OCI-LY1 (cell line): Measurements from ENCODE around the gene SORD.
"Not testable (repeated sequence)": the region's sequence is repeated elsewhere in the genome, so short reads cannot be mapped to it uniquely, and the experiment has no call there.

ENCODE experiments used
- H2AFZ ChIP-seq: fragments of 200-600 bp; sonication (generic), shearing (Covaris generic); 2 replicates; pipeline ENCODE4 v1.6.0; 2014; ENCODE audit warnings: antibody characterized with exemption, mild to moderate bottlenecking, low read length
- H3F3A ChIP-seq: fragments of 200-600 bp; sonication (generic), shearing (Covaris generic); 2 replicates; pipeline ENCODE4 v1.6.0; 2014; ENCODE audit warnings: mild to moderate bottlenecking, antibody characterized with exemption, low read length, moderate library complexity; ENCODE audit not compliant: insufficient read depth
- H3K27ac ChIP-seq: fragments of 200-600 bp; sonication (generic); 2 replicates; pipeline ENCODE4 v1.5.1; 2014; ENCODE audit warnings: low read length, mixed run types, mild to moderate bottlenecking, low read depth; ENCODE audit not compliant: poor library complexity, severe bottlenecking
- H3K27me3 ChIP-seq: fragments of 200-600 bp; sonication (generic); 2 replicates; pipeline ENCODE4 v1.6.0; 2014; ENCODE audit warnings: antibody characterized with exemption, mild to moderate bottlenecking, low read length, moderate library complexity; ENCODE audit not compliant: insufficient read depth
- H3K36me3 ChIP-seq: fragments of 200-600 bp; sonication (generic); 2 replicates; pipeline ENCODE4 v1.6.1; 2014; ENCODE audit warnings: mild to moderate bottlenecking, antibody characterized with exemption, low read length, moderate library complexity, mixed read lengths; ENCODE audit not compliant: insufficient read depth
- H3K4me1 ChIP-seq: fragments of 200-600 bp; sonication (generic); 2 replicates; pipeline ENCODE4 v1.5.1; 2014; ENCODE audit warnings: mild to moderate bottlenecking, low read length, moderate library complexity; ENCODE audit not compliant: insufficient read depth, severe bottlenecking
- H3K4me2 ChIP-seq: fragments of 200-600 bp; sonication (generic), shearing (Covaris generic); 2 replicates; pipeline ENCODE4 v1.6.1; 2014; ENCODE audit warnings: low read length
- H3K4me3 ChIP-seq: fragments of 200-600 bp; sonication (generic); 2 replicates; pipeline ENCODE4 v1.5.1; 2014; ENCODE audit warnings: low read length, low read depth, mild to moderate bottlenecking, mixed read lengths; ENCODE audit not compliant: poor library complexity, severe bottlenecking
- H3K79me2 ChIP-seq: fragments of 200-600 bp; shearing (Covaris generic); 2 replicates; pipeline ENCODE4 v1.6.1; 2016; ENCODE audit warnings: mixed run types, low read length, mixed read lengths; ENCODE audit not compliant: insufficient read depth
- H3K9ac ChIP-seq: fragments of 200-600 bp; sonication (generic), shearing (Covaris generic); 2 replicates; pipeline ENCODE4 v1.6.1; 2014; ENCODE audit warnings: mild to moderate bottlenecking, low read length, mixed read lengths
- H3K9me2 ChIP-seq: fragments of 200-600 bp; sonication (generic), shearing (Covaris generic); 2 replicates; pipeline ENCODE4 v1.6.1; 2014; ENCODE audit warnings: low read depth, mild to moderate bottlenecking, low read length, mixed read lengths
- H3K9me3 ChIP-seq: fragments of 200-600 bp; shearing (Covaris generic); 2 replicates; pipeline ENCODE4 v1.6.1; 2014; ENCODE audit warnings: low read length, mixed read lengths
- H4K20me1 ChIP-seq: fragments of 200-600 bp; sonication (generic), shearing (Covaris generic); 2 replicates; pipeline ENCODE4 v1.6.0; 2016; ENCODE audit warnings: mild to moderate bottlenecking, low read length; ENCODE audit not compliant: insufficient read depth
- EZH2 ChIP-seq: fragments of 200-600 bp; sonication (generic), shearing (Covaris generic); IDR thresholded peaks from 2 replicates; pipeline ENCODE4 v1.8.0; 2017; ENCODE audit warnings: borderline replicate concordance, mixed run types, mild to moderate bottlenecking, antibody characterized with exemption, low read length, moderate library complexity, mixed read lengths
- TF ChIP-seq, protein P1 (sequence below): fragments of 200-600 bp; sonication (generic), shearing (Covaris generic); IDR thresholded peaks from 2 replicates; pipeline ENCODE4 v1.5.1; 2017; ENCODE audit warnings: mild to moderate bottlenecking, antibody characterized with exemption, low read length, moderate library complexity, mixed read lengths

SORD gene

DNA sequence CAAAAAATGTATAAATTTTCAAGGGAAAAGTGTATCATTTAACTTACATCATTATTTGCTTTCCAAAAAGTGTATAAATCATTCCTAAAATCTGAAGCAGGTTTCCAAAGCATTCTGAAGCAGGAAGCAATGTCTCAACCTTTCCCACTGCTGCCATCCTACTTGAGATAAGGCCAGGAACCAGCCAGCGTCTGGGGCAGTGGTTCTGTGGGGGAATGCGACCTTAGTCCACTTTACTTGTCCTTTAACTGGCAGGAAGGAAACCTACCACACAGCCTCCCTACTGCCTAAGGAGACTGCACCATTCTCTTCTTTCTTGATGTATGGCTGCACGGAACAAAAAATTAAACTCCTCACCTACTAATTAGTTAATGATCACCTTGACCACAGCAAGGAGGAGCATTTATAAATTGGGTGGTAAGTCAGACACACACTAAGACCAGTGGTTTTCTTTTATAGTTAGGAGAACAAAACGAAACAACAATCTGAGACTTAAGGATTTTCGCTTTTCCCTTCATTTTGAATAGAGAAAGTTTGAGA is 3.7 kb downstream of the SORD start:
- Histone ChIP-seq H2AFZ (no peak overlapping the region), H3F3A (no peaks in the 10 kb centered on the region; the same call in 1 of the 2 replicates), H4K20me1 (no peaks in the 10 kb centered on the region), H3K9ac (no peak overlapping the region), H3K4me3 (no peak overlapping the region), H3K27me3 (no peaks in the 10 kb centered on the region), H3K27ac (no peak overlapping the region), H3K9me2 (no peaks in the 10 kb centered on the region), H3K4me2 (no peak overlapping the region), H3K36me3 (peaks cover 46% of the 10 kb centered on the region), H3K4me1 (peaks cover 42% of the 10 kb centered on the region), H3K9me3 (peaks cover 15% of the 10 kb centered on the region), H3K79me2 (no peaks in the 10 kb centered on the region)
- TF ChIP-seq EZH2 = no peak

DNA sequence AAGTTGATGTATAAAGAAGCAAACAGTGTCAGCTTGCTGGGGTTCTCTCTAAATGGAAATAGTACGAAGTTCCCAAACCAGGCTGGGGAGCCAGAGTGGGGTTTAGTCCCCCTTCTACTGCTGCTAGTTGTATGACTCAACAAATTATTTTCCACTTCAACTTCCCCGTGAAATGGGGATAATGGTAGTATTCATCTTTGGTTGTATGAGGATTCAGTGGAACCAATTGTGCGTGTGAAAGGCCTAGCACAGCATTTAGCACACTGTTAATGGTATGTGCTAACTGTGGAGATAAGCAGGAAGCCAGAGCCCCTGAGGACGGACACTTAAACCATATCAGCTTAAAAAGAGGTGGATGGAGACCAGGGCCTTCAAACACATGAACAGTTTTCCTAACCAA is 4.2 kb downstream of the SORD start:
- Histone ChIP-seq H3K4me3 (no peak overlapping the region), H3K9me3 (peaks cover 15% of the 10 kb centered on the region), H4K20me1 (no peaks in the 10 kb centered on the region), H3K9ac (no peak overlapping the region), H3K36me3 (peaks cover 46% of the 10 kb centered on the region), H2AFZ (no peak overlapping the region), H3F3A (no peaks in the 10 kb centered on the region; the same call in 1 of the 2 replicates), H3K4me1 (peaks cover 41% of the 10 kb centered on the region), H3K27me3 (no peaks in the 10 kb centered on the region), H3K27ac (no peak overlapping the region), H3K79me2 (no peaks in the 10 kb centered on the region), H3K9me2 (no peaks in the 10 kb centered on the region), H3K4me2 (no peak overlapping the region)
- no peak for TF ChIP-seq EZH2
- TF ChIP-seq, protein P1, sequence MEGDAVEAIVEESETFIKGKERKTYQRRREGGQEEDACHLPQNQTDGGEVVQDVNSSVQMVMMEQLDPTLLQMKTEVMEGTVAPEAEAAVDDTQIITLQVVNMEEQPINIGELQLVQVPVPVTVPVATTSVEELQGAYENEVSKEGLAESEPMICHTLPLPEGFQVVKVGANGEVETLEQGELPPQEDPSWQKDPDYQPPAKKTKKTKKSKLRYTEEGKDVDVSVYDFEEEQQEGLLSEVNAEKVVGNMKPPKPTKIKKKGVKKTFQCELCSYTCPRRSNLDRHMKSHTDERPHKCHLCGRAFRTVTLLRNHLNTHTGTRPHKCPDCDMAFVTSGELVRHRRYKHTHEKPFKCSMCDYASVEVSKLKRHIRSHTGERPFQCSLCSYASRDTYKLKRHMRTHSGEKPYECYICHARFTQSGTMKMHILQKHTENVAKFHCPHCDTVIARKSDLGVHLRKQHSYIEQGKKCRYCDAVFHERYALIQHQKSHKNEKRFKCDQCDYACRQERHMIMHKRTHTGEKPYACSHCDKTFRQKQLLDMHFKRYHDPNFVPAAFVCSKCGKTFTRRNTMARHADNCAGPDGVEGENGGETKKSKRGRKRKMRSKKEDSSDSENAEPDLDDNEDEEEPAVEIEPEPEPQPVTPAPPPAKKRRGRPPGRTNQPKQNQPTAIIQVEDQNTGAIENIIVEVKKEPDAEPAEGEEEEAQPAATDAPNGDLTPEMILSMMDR = no peak

DNA sequence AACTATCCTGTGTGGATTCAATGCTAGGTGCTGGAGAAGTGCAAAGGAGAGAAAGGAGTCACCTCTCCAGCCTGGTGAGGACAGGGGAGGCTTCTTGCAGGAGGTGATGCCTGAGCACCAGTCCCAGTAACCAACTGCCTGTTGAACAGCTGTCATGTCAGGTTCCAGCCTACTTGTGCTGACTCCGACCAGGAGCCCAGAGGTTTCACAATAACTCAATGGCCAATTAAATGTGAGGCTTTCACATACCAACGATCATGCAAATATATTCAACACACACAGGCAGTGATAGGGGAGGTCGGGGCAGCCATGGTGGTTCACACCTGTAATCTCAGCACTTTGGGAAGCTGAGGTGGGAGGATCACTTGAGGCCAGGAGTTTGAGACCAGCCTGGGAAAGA is 7.7 kb downstream of the SORD start:
- no peaks in the 10 kb centered on the region for H3K79me2 ChIP-seq
- TF ChIP-seq EZH2 = no peak
- TF ChIP-seq, protein P1 = no peak
- no peak overlapping the region for H3K27ac ChIP-seq

DNA sequence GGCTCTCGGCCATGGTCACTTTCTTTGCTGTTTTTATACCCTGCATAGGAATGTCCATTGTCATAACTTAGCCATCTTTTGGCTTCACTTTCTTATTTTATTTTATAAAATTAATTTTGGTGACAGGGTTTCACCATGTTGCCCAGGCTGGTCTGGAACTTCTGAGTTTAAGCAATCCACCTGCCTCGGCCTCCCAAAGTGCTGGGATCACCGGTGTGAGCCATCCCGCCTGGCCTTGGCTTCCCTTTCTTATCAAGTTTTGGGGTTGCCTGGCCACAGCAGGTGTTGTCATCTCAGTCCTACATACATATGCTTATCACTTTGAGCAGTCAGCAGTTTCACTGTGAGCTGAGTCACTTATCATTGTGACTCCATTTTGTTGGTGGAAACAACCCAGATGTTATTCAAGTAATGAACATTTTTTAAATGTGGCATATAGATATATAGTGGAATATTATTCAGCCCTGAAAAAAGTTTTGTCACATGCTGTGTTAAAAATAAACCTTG is 8.6 kb downstream of the SORD start:
- Histone ChIP-seq H3K9me3 (peaks cover 15% of the 10 kb centered on the region), H3K36me3 (peaks cover 49% of the 10 kb centered on the region)
- H3K79me2 ChIP-seq, H3K9me2 ChIP-seq, H3F3A ChIP-seq, H3K4me2 ChIP-seq, H3K4me3 ChIP-seq, H3K4me1 ChIP-seq, H3K27me3 ChIP-seq, H4K20me1 ChIP-seq, H3K9ac ChIP-seq, H2AFZ ChIP-seq, H3K27ac ChIP-seq: not testable (repeated sequence)

More for the DNA sequence above, 7.7 kb downstream of the SORD start:
- no peak overlapping the region for H3K4me3 ChIP-seq
- H3F3A ChIP-seq = no peaks in the 10 kb centered on the region; the same call in 1 of the 2 replicates
- H3K9ac ChIP-seq = no peak overlapping the region
- H4K20me1 ChIP-seq = no peaks in the 10 kb centered on the region
- H3K4me2 ChIP-seq = no peak overlapping the region
- no peak overlapping the region for H2AFZ ChIP-seq
- peaks cover 15% of the 10 kb centered on the region for H3K9me3 ChIP-seq
- H3K36me3 ChIP-seq = peaks cover 46% of the 10 kb centered on the region
- no peaks in the 10 kb centered on the region for H3K27me3 ChIP-seq
- peaks cover 15% of the 10 kb centered on the region for H3K4me1 ChIP-seq
- no peaks in the 10 kb centered on the region for H3K9me2 ChIP-seq

DNA sequence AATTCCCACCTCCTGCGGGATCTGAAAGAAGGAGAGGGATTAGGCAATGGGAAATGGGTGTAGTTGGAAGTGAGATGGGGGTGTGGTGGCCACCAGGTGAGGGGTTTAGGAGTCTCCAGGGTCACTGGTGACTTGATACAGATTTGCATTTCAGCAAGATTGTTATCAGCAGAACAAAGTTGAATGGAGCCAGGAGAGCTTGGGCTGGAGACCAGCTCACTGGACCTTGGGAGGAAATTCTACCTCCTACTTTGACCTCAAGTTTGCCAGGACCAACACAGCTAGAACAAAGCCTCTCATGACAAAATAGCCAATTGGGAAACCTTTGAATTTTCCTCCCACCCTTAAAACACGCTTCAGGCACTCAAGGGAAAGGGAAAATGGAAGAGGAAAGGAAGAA is 9.5 kb downstream of the SORD start:
- not testable (repeated sequence) for H3K9ac ChIP-seq, H4K20me1 ChIP-seq

DNA sequence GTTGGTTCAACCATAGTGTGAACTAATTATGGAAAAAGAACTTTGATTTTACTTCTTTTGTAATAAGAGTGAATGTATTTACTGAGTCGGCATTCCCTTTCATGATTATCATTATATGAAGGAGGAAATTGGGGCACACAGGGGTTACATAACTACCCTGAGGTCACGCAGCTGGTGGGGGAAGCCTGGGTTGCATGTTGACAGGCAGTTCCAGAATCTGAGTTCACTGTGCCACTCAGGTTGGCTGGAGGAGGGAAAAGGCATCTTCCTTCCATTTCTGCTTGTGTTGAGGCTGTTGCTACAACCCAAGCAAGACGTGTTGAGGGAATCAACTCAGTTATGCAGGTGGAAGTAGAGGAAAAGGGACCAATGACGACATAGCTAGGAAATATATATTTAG is 11.1 kb downstream of the SORD start:
- H2AFZ ChIP-seq, H3K27ac ChIP-seq, H3K4me2 ChIP-seq, H3K79me2 ChIP-seq, H3F3A ChIP-seq, H3K4me1 ChIP-seq, H3K4me3 ChIP-seq, H3K9me2 ChIP-seq, H3K9ac ChIP-seq, H4K20me1 ChIP-seq, H3K27me3 ChIP-seq: not testable (repeated sequence)
- Histone ChIP-seq H3K9me3 (peaks cover 11% of the 10 kb centered on the region), H3K36me3 (peaks cover 26% of the 10 kb centered on the region)

More for the DNA sequence above, 9.5 kb downstream of the SORD start:
- not testable (repeated sequence) for H2AFZ ChIP-seq, H3K27ac ChIP-seq, H3K4me1 ChIP-seq, H3K9me2 ChIP-seq, H3K4me2 ChIP-seq, H3F3A ChIP-seq, H3K4me3 ChIP-seq, H3K79me2 ChIP-seq, H3K27me3 ChIP-seq
- Histone ChIP-seq H3K36me3 (peaks cover 40% of the 10 kb centered on the region), H3K9me3 (peaks cover 15% of the 10 kb centered on the region)
